Ovary (tissue), 3 donors: Measurements from ENCODE around the gene RASD1.

Source experiments
- EP300 ChIP-seq: sonication (generic); formaldehyde crosslinking; IDR thresholded peaks from one replicate; pipeline ENCODE4 v1.6.1; 2017; ENCODE audit warnings: antibody characterized with exemption
- POLR2A ChIP-seq: fragments of 450-650 bp; IDR thresholded peaks from one replicate; pipeline ENCODE4 v1.6.1; 2017; ENCODE audit warnings: antibody characterized with exemption, mild to moderate bottlenecking, moderate library complexity
- TF ChIP-seq, protein P1 (sequence below), 3 donors: fragments of 450-650 bp in 2 of 3; fragments of 200-600 bp in 1 of 3; IDR thresholded peaks; one replicate each; pipeline versions ENCODE4 v1.5.1 to v1.8.0; 2016 to 2022; ENCODE audit warnings: antibody characterized with exemption in 3 of 3, mild to moderate bottlenecking in 1 of 3
- donor health status: DM: no; HTN: no; CAD: no.

DNA sequence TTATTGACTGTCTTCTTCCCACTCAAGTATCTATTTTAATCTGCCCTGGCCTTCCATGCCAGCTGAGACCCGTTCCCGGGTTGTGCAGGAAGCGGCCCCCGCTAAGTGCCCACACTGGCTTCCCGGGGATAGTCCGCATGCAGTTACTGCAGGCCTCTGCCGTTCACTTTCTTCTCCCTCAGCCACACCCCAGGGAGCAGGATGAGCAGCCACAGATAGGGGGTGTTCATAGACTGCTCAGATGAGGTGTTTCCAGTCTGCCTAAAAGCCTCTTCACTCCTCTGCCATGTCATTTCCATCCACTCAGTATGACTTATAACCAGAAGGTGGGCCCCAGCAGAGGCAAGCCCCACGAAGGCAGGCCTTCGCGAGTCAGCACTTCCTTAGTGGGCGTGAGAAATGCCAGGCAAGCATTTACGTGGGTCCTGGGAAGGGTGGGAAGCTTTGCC is 11.7 kb downstream of the RASD1 start:
- TF ChIP-seq POLR2A (no peak), EP300 (no peak)
- TF ChIP-seq, protein P1, sequence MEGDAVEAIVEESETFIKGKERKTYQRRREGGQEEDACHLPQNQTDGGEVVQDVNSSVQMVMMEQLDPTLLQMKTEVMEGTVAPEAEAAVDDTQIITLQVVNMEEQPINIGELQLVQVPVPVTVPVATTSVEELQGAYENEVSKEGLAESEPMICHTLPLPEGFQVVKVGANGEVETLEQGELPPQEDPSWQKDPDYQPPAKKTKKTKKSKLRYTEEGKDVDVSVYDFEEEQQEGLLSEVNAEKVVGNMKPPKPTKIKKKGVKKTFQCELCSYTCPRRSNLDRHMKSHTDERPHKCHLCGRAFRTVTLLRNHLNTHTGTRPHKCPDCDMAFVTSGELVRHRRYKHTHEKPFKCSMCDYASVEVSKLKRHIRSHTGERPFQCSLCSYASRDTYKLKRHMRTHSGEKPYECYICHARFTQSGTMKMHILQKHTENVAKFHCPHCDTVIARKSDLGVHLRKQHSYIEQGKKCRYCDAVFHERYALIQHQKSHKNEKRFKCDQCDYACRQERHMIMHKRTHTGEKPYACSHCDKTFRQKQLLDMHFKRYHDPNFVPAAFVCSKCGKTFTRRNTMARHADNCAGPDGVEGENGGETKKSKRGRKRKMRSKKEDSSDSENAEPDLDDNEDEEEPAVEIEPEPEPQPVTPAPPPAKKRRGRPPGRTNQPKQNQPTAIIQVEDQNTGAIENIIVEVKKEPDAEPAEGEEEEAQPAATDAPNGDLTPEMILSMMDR (IDR thresholded peaks at IDR 0.05) = no peak
